SK-N-SH (cell line): ENCODE measurements around the gene URM1. TPM values are rescaled to one million over a fixed set of nuclear protein-coding genes. Genes with fewer than 3 reads are reported as not detected.

Experiments
- CTCF ChIA-PET: fragments of 300-600, 350-600 bp; formaldehyde crosslinking; extraction: SDS; loops from one replicate; lab custom pipeline; 2021; lab: Yijun Ruan, JAX
- POLR2A ChIA-PET: fragments of 350-600 bp; sonication (Branson Sonifier 250); formaldehyde crosslinking; extraction: SDS; loops from one replicate; lab custom pipeline; 2020; ENCODE audit warnings: antibody characterized with exemption, inconsistent platforms; lab: Yijun Ruan, JAX
- DNase-seq: peaks from one replicate; pipeline ENCODE4 v3.0.0; 2012
- H2AFZ ChIP-seq: fragments of 200-600 bp; sonication (generic); 2 replicates; pipeline ENCODE4 v1.8.1; 2016; ENCODE audit warnings: antibody characterized with exemption, mild to moderate bottlenecking, low read depth
- H3F3A ChIP-seq: fragments of 200-600 bp; sonication (generic); replicated peaks from 2 replicates; pipeline ENCODE3; 2016; ENCODE audit warnings: antibody characterized with exemption, mild to moderate bottlenecking; ENCODE audit not compliant: insufficient read depth
- H3K27ac ChIP-seq, 2 experiments: fragments of 200-500 bp in 1 of 2; fragments of 200-600 bp in 1 of 2; sonication (Bioruptor generic) in 1 of 2; sonication (generic), shearing (Covaris generic) in 1 of 2; 2 replicates each; pipeline versions ENCODE4 v1.5.1 to v1.6.1; 2014 to 2016; ENCODE audit warnings: low read depth in 2 of 2, inconsistent platforms in 1 of 2, low read length in 1 of 2, mild to moderate bottlenecking in 1 of 2, mixed read lengths in 1 of 2
- H3K27me3 ChIP-seq: fragments of 200-600 bp; sonication (generic), shearing (Covaris generic); 2 replicates; pipeline ENCODE4 v1.6.1; 2016; ENCODE audit warnings: mixed run types; ENCODE audit not compliant: insufficient read depth
- H3K36me3 ChIP-seq, 2 experiments: fragments of 200-500 bp in 1 of 2; fragments of 200-600 bp in 1 of 2; sonication (Bioruptor generic) in 1 of 2; sonication (generic) in 1 of 2; replicated peaks in 1 of 2; 2 replicates each; pipeline versions ENCODE3 to v1.5.1; 2014 to 2016; ENCODE audit warnings: low read length in 1 of 2, mild to moderate bottlenecking in 1 of 2; ENCODE audit not compliant: insufficient read depth in 2 of 2, control insufficient read depth in 1 of 2
- H3K4me1 ChIP-seq, 2 experiments: fragments of 200-500 bp in 1 of 2; fragments of 200-600 bp in 1 of 2; sonication (Bioruptor generic) in 1 of 2; sonication (generic), shearing (Covaris generic) in 1 of 2; 2 replicates each; pipeline versions ENCODE4 v1.5.1 to v1.6.1; 2014 to 2016; ENCODE audit warnings: low read depth in 1 of 2, low read length in 1 of 2, mixed run types in 1 of 2; ENCODE audit not compliant: insufficient read depth in 2 of 2, control insufficient read depth in 1 of 2
- H3K4me2 ChIP-seq: fragments of 200-600 bp; sonication (generic), shearing (Covaris generic); 2 replicates; pipeline ENCODE4 v1.6.1; 2017; ENCODE audit warnings: mixed run types
- H3K4me3 ChIP-seq, 2 experiments: fragments of 200-500 bp in 1 of 2; fragments of 200-600 bp in 1 of 2; sonication (Bioruptor generic) in 1 of 2; sonication (generic), shearing (Covaris generic) in 1 of 2; 2 replicates each; pipeline versions ENCODE4 v1.5.1 to v1.8.1; 2014 to 2016; ENCODE audit warnings: low read depth in 2 of 2, inconsistent platforms in 1 of 2, low read length in 1 of 2, mild to moderate bottlenecking in 1 of 2, mixed read lengths in 1 of 2, moderate library complexity in 1 of 2
- H3K79me2 ChIP-seq: fragments of 200-600 bp; sonication (generic); 2 replicates; pipeline ENCODE4 v1.8.1; 2017; ENCODE audit warnings: mild to moderate bottlenecking; ENCODE audit not compliant: insufficient read depth
- H3K9ac ChIP-seq: fragments of 200-600 bp; sonication (generic); 2 replicates; pipeline ENCODE4 v1.6.1; 2017; ENCODE audit warnings: mixed run types
- H3K9me2 ChIP-seq: fragments of 200-600 bp; sonication (generic); 2 replicates; pipeline ENCODE4 v1.6.1; 2017; ENCODE audit warnings: mixed run types
- H3K9me3 ChIP-seq: fragments of 200-600 bp; sonication (generic); 2 replicates; pipeline ENCODE4 v1.6.1; 2017; ENCODE audit warnings: mixed run types, mild to moderate bottlenecking, moderate library complexity
- H4K20me1 ChIP-seq: fragments of 200-600 bp; sonication (generic); 2 replicates; pipeline ENCODE4 v1.6.1; 2017; ENCODE audit warnings: mild to moderate bottlenecking, mixed run types; ENCODE audit not compliant: insufficient read depth
- CHD2 ChIP-seq: fragments of 150-350 bp; IDR thresholded peaks from 2 replicates; pipeline ENCODE4 v1.6.1; 2018; ENCODE audit warnings: low read length; ENCODE audit not compliant: partially characterized antibody
- CTCF ChIP-seq: fragments of 200-600 bp; sonication (generic); IDR thresholded peaks from 2 replicates; pipeline ENCODE4 v1.6.1; 2017; ENCODE audit warnings: antibody characterized with exemption, mild to moderate bottlenecking, moderate library complexity
- ELF1 ChIP-seq: IDR thresholded peaks from 2 replicates; pipeline ENCODE4 v1.4.0; 2012
- EP300 ChIP-seq, 2 experiments: IDR thresholded peaks; 2 replicates each; pipeline versions ENCODE4 v1.4.0 to v1.6.1; 2012; ENCODE audit warnings: borderline replicate concordance in 1 of 2, low read depth in 1 of 2, low read length in 1 of 2
- FOSL2 ChIP-seq: IDR thresholded peaks from 2 replicates; pipeline ENCODE4 v1.4.0; 2012; ENCODE audit warnings: low read depth, mild to moderate bottlenecking, moderate library complexity, borderline replicate concordance
- FOXM1 ChIP-seq: IDR thresholded peaks from 2 replicates; pipeline ENCODE4 v1.4.0; 2012; ENCODE audit warnings: low read depth, mild to moderate bottlenecking
- GABPA ChIP-seq: IDR thresholded peaks from 2 replicates; pipeline ENCODE4 v1.4.0; 2012; ENCODE audit warnings: low read depth, mild to moderate bottlenecking
- JUND ChIP-seq: IDR thresholded peaks from 2 replicates; pipeline ENCODE4 v1.4.0; 2012
- MEF2A ChIP-seq: IDR thresholded peaks from 2 replicates; pipeline ENCODE4 v1.4.0; 2012; ENCODE audit warnings: low read depth, borderline replicate concordance
- MXI1 ChIP-seq: IDR thresholded peaks from 2 replicates; pipeline ENCODE4 v1.6.1; 2012; ENCODE audit warnings: mild to moderate bottlenecking, low read depth, low read length, improper control_type of control experiment
- NRF1 ChIP-seq: IDR thresholded peaks from 2 replicates; pipeline ENCODE4 v1.6.1; 2012; ENCODE audit warnings: low read depth, mild to moderate bottlenecking, low read length
- POLR2AphosphoS5 ChIP-seq: IDR thresholded peaks from 2 replicates; pipeline ENCODE4 v1.6.1; 2012; ENCODE audit warnings: low read depth, low read length
- RAD21 ChIP-seq: IDR thresholded peaks from 2 replicates; pipeline ENCODE4 v1.6.1; 2012; ENCODE audit warnings: mild to moderate bottlenecking, low read length
- RXRA ChIP-seq: IDR thresholded peaks from 2 replicates; pipeline ENCODE4 v1.4.0; 2012; ENCODE audit warnings: low read depth, mild to moderate bottlenecking, borderline replicate concordance
- TAF1 ChIP-seq: IDR thresholded peaks from 2 replicates; pipeline ENCODE4 v1.6.1; 2012; ENCODE audit warnings: low read depth, mild to moderate bottlenecking, low read length, moderate library complexity, borderline replicate concordance
- TCF12 ChIP-seq: IDR thresholded peaks from 2 replicates; pipeline ENCODE4 v1.4.0; 2012
- TEAD4 ChIP-seq: IDR thresholded peaks from 2 replicates; pipeline ENCODE4 v1.4.0; 2012; ENCODE audit warnings: mild to moderate bottlenecking, borderline replicate concordance; ENCODE audit not compliant: insufficient read depth
- USF1 ChIP-seq: IDR thresholded peaks from 2 replicates; pipeline ENCODE4 v1.4.0; 2012; ENCODE audit warnings: low read depth, borderline replicate concordance
- WGBS: methylation state at CpG from one replicate; pipeline ENCODE4 v1.1.6; 2017; ENCODE audit warnings: low lambda C conversion rate; 5-methylcytosine and 5-hydroxymethylcytosine counted together
- polyA plus RNA-seq, 3 experiments: library from polyadenylated mRNA; depleted of rRNA; stranded (reverse); fragments of >200 nt; gene quantifications; 2 replicates each; pipeline ENCODE4 v1.2.3, GENCODE V29; 2012
- TF ChIP-seq, protein P1 (sequence below): fragments of 150-350 bp; IDR thresholded peaks from 2 replicates; pipeline ENCODE4 v1.6.1; 2016; ENCODE audit warnings: mild to moderate bottlenecking, low read depth, low read length
- TF ChIP-seq, protein P2 (sequence below): IDR thresholded peaks from 2 replicates; pipeline ENCODE4; 2012
- TF ChIP-seq, protein P3 (sequence below): fragments of 150-350 bp; IDR thresholded peaks from 2 replicates; pipeline ENCODE4 v1.6.1; 2017; ENCODE audit warnings: antibody characterized with exemption, low read length, low read depth, borderline replicate concordance

The URM1 gene
- polyA plus RNA-seq, 1 of the 3 experiments (the other 2 are of a cell fraction): 58.9 TPM

GRCh38 chr9:128399861-128400260 is 28.7 kb downstream of the URM1 start:
- no peaks in the 10 kb centered on the region for H3K9me3 ChIP-seq
- no peak for DNase-seq
- no peak overlapping the region for H3K4me3 ChIP-seq
- H3K36me3 ChIP-seq: no peaks in the 10 kb centered on the region
- TF ChIP-seq JUND: no peak
- no peak for TF ChIP-seq FOXM1
- TF ChIP-seq, protein P1, sequence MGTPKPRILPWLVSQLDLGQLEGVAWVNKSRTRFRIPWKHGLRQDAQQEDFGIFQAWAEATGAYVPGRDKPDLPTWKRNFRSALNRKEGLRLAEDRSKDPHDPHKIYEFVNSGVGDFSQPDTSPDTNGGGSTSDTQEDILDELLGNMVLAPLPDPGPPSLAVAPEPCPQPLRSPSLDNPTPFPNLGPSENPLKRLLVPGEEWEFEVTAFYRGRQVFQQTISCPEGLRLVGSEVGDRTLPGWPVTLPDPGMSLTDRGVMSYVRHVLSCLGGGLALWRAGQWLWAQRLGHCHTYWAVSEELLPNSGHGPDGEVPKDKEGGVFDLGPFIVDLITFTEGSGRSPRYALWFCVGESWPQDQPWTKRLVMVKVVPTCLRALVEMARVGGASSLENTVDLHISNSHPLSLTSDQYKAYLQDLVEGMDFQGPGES: no peak
- H3K9ac ChIP-seq: no peak overlapping the region
- no peaks in the 10 kb centered on the region; the same call in 1 of the 2 replicates for H3K27me3 ChIP-seq
- H3F3A ChIP-seq: peaks cover 4% of the 10 kb centered on the region
- H3K27ac ChIP-seq: no peak overlapping the region
- H2AFZ ChIP-seq: no peak overlapping the region
- 68% methylated on average over 1 of the region's 3 CpGs for WGBS
- POLR2A ChIA-PET: no interaction called here
- H3K4me1 ChIP-seq: no peaks in the 10 kb centered on the region
- H3K4me2 ChIP-seq: no peak overlapping the region
- CTCF ChIA-PET: no interaction called here
- no peaks in the 10 kb centered on the region for H4K20me1 ChIP-seq
- H3K9me2 ChIP-seq: no peaks in the 10 kb centered on the region
- H3K79me2 ChIP-seq: no peaks in the 10 kb centered on the region

DNA sequence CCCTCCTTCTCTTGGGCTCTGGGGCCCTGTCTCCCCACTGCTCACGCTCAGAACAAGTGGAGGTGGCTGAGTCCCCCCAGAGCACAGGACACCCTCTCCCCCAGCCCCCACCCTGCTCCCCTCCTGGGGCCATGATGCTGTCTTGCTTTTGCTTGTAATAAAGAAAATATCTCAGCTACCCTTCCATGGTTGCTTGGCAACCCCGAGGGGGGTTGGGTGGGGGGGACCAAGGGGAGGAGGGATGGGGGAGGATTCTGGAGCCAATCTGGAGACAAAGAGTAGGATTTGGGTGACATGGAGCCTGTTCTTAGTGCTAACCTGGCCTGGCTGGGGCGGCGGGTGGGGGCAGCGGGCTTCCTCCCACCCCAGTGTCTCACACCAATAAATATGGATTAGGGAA is 33.4 kb downstream of the URM1 start:
- no peaks in the 10 kb centered on the region for H3K27me3 ChIP-seq
- CTCF ChIA-PET: interaction anchor here (0.7 to 1.1 kb wide), 2 partner anchors 16 to 201 kb away, joined by 3 to 4 read pairs; partner anchors contain the start of genes CERCAM and DNM1
- DNase-seq: no peak
- H3K9ac ChIP-seq: no peak overlapping the region
- no peaks in the 10 kb centered on the region for H3K4me1 ChIP-seq
- TF ChIP-seq GABPA (no peak), USF1 (no peak), CTCF (no peak), RXRA (no peak), NRF1 (no peak), MEF2A (no peak), ELF1 (no peak), EP300 (IDR thresholded peaks at IDR 0.05; ENCODE audit: borderline replicate concordance in 1 of 2, low read depth in 1 of 2, low read length in 1 of 2) (no peak), TEAD4 (no peak), TAF1 (no peak), POLR2AphosphoS5 (no peak), CHD2 (no peak), TCF12 (no peak), MXI1 (no peak), RAD21 (no peak), FOSL2 (no peak)
- TF ChIP-seq, protein P2, sequence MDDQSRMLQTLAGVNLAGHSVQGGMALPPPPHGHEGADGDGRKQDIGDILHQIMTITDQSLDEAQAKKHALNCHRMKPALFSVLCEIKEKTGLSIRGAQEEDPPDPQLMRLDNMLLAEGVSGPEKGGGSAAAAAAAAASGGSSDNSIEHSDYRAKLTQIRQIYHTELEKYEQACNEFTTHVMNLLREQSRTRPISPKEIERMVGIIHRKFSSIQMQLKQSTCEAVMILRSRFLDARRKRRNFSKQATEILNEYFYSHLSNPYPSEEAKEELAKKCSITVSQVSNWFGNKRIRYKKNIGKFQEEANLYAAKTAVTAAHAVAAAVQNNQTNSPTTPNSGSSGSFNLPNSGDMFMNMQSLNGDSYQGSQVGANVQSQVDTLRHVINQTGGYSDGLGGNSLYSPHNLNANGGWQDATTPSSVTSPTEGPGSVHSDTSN: no peak
- TF ChIP-seq, protein P3, sequence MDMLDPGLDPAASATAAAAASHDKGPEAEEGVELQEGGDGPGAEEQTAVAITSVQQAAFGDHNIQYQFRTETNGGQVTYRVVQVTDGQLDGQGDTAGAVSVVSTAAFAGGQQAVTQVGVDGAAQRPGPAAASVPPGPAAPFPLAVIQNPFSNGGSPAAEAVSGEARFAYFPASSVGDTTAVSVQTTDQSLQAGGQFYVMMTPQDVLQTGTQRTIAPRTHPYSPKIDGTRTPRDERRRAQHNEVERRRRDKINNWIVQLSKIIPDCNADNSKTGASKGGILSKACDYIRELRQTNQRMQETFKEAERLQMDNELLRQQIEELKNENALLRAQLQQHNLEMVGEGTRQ: no peak
- TF ChIP-seq, protein P1: no peak
- H4K20me1 ChIP-seq: no peaks in the 10 kb centered on the region
- H3K9me2 ChIP-seq: no peaks in the 10 kb centered on the region
- H2AFZ ChIP-seq: no peak overlapping the region
- H3F3A ChIP-seq: no peaks in the 10 kb centered on the region
- H3K9me3 ChIP-seq: no peaks in the 10 kb centered on the region
- POLR2A ChIA-PET: no interaction called here
- no peak overlapping the region for H3K4me3 ChIP-seq
- no peak overlapping the region for H3K27ac ChIP-seq
- WGBS: 76% methylated on average over 5 of the region's 5 CpGs
- no peaks in the 10 kb centered on the region for H3K79me2 ChIP-seq
- H3K4me2 ChIP-seq: no peak overlapping the region
- H3K36me3 ChIP-seq: no peaks in the 10 kb centered on the region
